ENCODE measurements around the gene FRMPD2. TPM values are rescaled to one million over a fixed set of nuclear protein-coding genes. Genes with fewer than 3 reads are reported as not detected.
"Not testable (repeated sequence)": the region's sequence is repeated elsewhere in the genome, so short reads cannot be mapped to it uniquely, and the experiment has no call there.

The FRMPD2 gene
- total RNA-seq, 1 donor = not detected

DNA sequence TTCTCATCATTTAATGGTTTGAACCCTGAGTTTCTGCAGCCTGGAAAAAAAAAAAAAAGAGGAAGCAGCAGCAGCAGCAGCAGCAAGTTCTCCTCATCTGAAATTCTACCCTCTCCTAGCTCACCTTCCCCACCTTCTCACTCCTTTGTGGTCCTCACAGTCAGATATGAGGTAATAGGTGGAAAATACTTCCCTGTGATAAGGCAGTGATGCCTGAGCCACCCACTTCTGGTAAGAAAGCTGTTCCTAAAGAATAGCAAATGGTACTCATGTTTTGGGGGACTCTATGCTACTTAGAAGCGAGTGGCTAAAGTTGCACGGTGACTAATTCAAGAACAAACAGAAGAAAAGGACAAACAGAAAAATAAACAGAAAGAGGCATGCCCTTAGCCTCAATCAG is 148.2 kb downstream of the FRMPD2 start:
- DNase-seq (ENCODE audit: low read depth); H3K4me3 ChIP-seq (ENCODE audit: low read depth, low read length): not testable (repeated sequence)

- H3K4me3 ChIP-seq (ENCODE audit: low read depth, low read length); DNase-seq (ENCODE audit: low read depth): not testable (repeated sequence)
These were observed 148.9 kb downstream of the FRMPD2 start for GRCh38 chr10:48125631-48126030.

GRCh38 chr10:48122618-48123017 is 151.9 kb downstream of the FRMPD2 start:
- not testable (repeated sequence) for H3K4me3 ChIP-seq (ENCODE audit: low read depth, low read length)

GRCh38 chr10:48110277-48110676 is 164.2 kb downstream of the FRMPD2 start:
- not testable (repeated sequence) for H3K4me3 ChIP-seq (ENCODE audit: low read depth, low read length); DNase-seq (ENCODE audit: low read depth)

More at GRCh38 chr10:48122618-48123017, 151.9 kb downstream of the FRMPD2 start:
- not testable (repeated sequence) for DNase-seq (ENCODE audit: low read depth)

Other genes starting within 250 kb of the FRMPD2 start
- 22.4 and 39.1 TPM in 2 replicates for gene MAPK8, start 32.0 kb upstream of the FRMPD2 start, total RNA-seq (ENCODE audit: low replicate concordance)